Naive thymus-derived CD8-positive, alpha-beta T cell (primary cell): ENCODE results near the gene BBX. TPM values are rescaled to one million over a fixed set of nuclear protein-coding genes. Genes with fewer than 3 reads are reported as not detected.

Experiments used
- ATAC-seq, 2 donors: fragments of 150-1000 bp; cut with Tn5 transposase in 1 of 2; sonication (Bioruptor Pico), chemical (Tn5 transposase) in 1 of 2; 1 replicate in 1 of 2; 2 replicates in 1 of 2; pipeline ENCODE4 v1.10.0; 2021; ENCODE audit warnings: mild to moderate bottlenecking in 2 of 2, moderate library complexity in 2 of 2
- POLR2A ChIA-PET: fragments of 350-600 bp; sonication (Branson Sonifier 250); formaldehyde crosslinking; loops from one replicate; lab custom pipeline; 2021; ENCODE audit warnings: antibody characterized with exemption; lab: Charles Lee
- DNase-seq, 10 donors: peaks; one replicate each; pipeline versions ENCODE4 v3.0.0 to v3.0.0-alpha.2; 2020 to 2022
- H3K27ac Mint-ChIP-seq, 10 donors: one replicate each; pipeline ENCODE4 v1.8.0; 2020 to 2022; ENCODE audit warnings: mild to moderate bottlenecking in 10 of 10, mixed read lengths in 10 of 10, moderate library complexity in 4 of 10, inconsistent platforms in 1 of 10
- H3K27me3 Mint-ChIP-seq, 5 donors: one replicate each; pipeline ENCODE4 v1.8.0; 2021 to 2022; ENCODE audit warnings: mixed read lengths in 5 of 5
- H3K36me3 Mint-ChIP-seq, 3 donors: one replicate each; pipeline ENCODE4 v1.8.0; 2020 to 2022; ENCODE audit warnings: mixed read lengths in 3 of 3, mild to moderate bottlenecking in 2 of 3, inconsistent platforms in 1 of 3
- H3K4me1 Mint-ChIP-seq, 4 donors: one replicate each; pipeline ENCODE4 v1.8.0; 2021 to 2022; ENCODE audit warnings: mixed read lengths in 4 of 4
- H3K4me3 Mint-ChIP-seq, 10 donors: one replicate each; pipeline ENCODE4 v1.8.0; 2020 to 2022; ENCODE audit warnings: mild to moderate bottlenecking in 10 of 10, mixed read lengths in 10 of 10, moderate library complexity in 6 of 10, inconsistent platforms in 1 of 10
- H3K9me3 Mint-ChIP-seq, 9 donors: one replicate each; pipeline ENCODE4 v1.8.0; 2020 to 2022; ENCODE audit warnings: mixed read lengths in 9 of 9, mild to moderate bottlenecking in 3 of 9, inconsistent platforms in 1 of 9, moderate library complexity in 1 of 9
- polyA plus RNA-seq, 3 donors: library from polyadenylated mRNA; unstranded; fragments of 300-500 nt; fragmentation: Illumina TruSeq; gene quantifications; one replicate each; pipeline ENCODE4 v1.2.3, GENCODE V29; 2021
- total RNA-seq, 8 experiments: library from RNA in 2 of 8; stranded (reverse) in 2 of 8; gene quantifications; one replicate each; pipeline ENCODE4 v1.2.3 and lab custom pipeline; 2021 to 2026

The BBX gene
- total and polyA plus RNA-seq, 5 experiments from 2014 or later = 86.9 to 95.4 (median 93.2) TPM

DNA sequence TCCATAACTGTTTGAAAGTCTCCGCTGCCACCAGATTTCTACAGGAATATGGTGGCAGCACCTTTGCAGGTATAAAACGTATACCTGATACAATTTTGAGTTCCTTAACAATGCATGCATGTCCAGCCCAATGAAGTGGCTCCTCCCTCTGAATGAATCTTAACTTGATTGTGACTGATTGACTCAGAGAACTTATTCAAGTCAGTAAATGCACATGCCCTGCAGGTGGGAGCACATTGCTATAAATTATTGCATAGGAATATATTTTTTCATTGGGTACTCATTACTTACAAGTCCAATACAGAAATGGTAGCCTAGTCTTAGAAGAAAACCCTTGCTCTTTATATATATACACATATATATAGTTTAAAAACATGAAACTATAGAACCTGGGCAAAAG, 259.3 kb downstream of the BBX start:
- no peaks in the 10 kb centered on the region for H3K27me3 Mint-ChIP-seq
- H3K4me3 Mint-ChIP-seq = no peak overlapping the region
- H3K4me1 Mint-ChIP-seq = no peaks in the 10 kb centered on the region
- DNase-seq = no peak
- peaks cover 4 to 85% (median 58%) of the 10 kb centered on the region in 3 donors for H3K36me3 Mint-ChIP-seq
- H3K9me3 Mint-ChIP-seq = no peaks in the 10 kb centered on the region
- POLR2A ChIA-PET = no interaction called here
- no peak for ATAC-seq
- no peak overlapping the region for H3K27ac Mint-ChIP-seq

DNA sequence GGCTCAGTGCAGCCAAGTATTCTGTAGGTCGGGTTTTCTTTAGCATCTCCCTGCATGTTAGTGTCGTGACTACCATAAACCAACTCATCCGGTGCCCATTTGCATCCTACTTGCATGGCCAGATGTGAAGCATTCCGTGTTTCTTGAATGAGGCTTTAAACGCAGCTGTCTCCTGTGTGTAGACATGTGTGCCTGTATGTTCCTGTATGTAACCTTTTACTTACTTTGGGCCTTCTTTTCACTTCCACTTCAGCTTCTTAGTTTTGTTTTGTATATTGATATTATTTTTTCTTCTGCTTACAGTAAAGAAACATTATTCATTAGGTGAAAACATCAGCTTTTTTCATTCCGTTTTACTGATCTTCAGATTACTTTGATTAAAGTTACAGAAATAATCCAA, 267.9 kb downstream of the BBX start:
- peaks cover 0 to 83% (median 24%) of the 10 kb centered on the region in 3 donors for H3K36me3 Mint-ChIP-seq
- DNase-seq (no peak), ATAC-seq (no peak)
- no peaks in the 10 kb centered on the region for H3K9me3 Mint-ChIP-seq
- no peaks in the 10 kb centered on the region for H3K27me3 Mint-ChIP-seq
- peaks cover 7 to 13% (median 10%) of the 10 kb centered on the region in 4 donors for H3K4me1 Mint-ChIP-seq
- POLR2A ChIA-PET = no interaction called here
- H3K4me3 Mint-ChIP-seq = no peak overlapping the region
- H3K27ac Mint-ChIP-seq = peak overlapping the region in 3 of 10 donors; percentile 12 to 40 (median 36)

DNA sequence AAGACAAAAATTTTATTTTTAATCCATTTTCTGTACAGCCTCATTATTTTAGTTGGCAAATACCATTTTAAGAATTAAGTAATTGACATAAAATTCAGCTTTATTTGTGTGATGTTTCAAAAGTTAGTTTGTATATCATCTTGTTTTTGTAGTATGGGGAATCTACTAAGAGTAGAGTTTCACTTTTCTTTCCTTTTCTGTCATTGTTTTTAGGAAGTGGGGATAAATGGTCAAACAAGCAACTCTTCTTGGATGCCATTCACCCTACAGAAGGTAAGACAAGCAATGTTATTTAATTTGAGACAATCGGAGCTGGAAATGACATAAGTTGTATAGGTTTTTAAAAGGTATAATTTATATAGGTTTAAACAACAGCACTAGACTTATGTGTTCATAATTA, 268.3 kb downstream of the BBX start:
- Mint-ChIP-seq H3K4me1 (peaks cover 11 to 17% (median 13%) of the 10 kb centered on the region in 4 donors), H3K27ac (peak overlapping the region in 2 of 10 donors; percentile 2 to 36), H3K4me3 (no peak overlapping the region), H3K36me3 (peaks cover 0 to 83% (median 20%) of the 10 kb centered on the region in 3 donors), H3K9me3 (no peaks in the 10 kb centered on the region), H3K27me3 (no peaks in the 10 kb centered on the region)
- DNase-seq (no peak), ATAC-seq (no peak)
- POLR2A ChIA-PET = no interaction called here

- no peak for ATAC-seq
- peaks cover 0 to 82% (median 17%) of the 10 kb centered on the region in 3 donors for H3K36me3 Mint-ChIP-seq
- no peak overlapping the region for H3K4me3 Mint-ChIP-seq
- no peaks in the 10 kb centered on the region for H3K9me3 Mint-ChIP-seq
- DNase-seq = no peak
- no peaks in the 10 kb centered on the region for H3K27me3 Mint-ChIP-seq
- H3K4me1 Mint-ChIP-seq = peaks cover 15 to 20% (median 17%) of the 10 kb centered on the region in 4 donors
- H3K27ac Mint-ChIP-seq = peak overlapping the region in 1 of 10 donors; percentile 36
- POLR2A ChIA-PET = no interaction called here
Observed at GRCh38 chr3:107791450-107791849, 268.7 kb downstream of the BBX start.

DNA sequence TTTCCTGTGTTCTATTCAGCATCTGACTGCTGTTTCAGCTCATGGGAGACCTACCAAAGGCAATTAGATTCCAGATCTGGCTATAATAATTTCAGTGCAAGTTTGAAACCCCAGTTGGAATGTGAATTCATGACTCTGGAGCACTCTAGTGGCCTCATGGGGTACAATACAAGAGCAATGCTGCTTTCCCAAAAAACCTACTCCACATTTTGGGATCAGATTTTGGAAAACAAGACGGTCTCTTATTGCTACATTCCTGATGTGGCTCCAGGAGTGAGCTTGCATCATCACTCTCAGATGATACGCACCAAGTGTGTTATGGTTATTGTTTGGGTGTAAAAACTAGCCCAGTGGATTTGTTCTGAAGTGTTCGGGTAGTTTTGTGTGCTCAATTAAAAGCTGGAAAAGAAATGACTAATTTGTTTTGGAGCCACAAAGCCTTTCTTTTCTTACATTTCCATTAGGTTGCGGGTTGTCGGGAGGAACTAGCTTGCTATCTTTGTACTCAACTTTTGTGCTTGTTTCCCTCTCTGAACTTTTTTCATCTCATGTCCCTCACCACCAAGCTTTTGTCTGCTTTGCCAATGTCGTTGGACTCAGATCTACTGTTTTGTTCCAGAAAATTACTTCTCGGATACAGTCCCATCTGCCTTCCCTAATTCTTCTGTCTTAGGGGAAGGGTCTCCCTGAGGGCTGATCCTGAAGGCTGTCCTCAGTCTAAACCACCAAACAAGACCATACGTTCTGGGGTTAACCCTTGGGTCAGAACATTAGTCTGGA, 272.1 kb downstream of the BBX start:
- H3K4me3 Mint-ChIP-seq = no peak overlapping the region
- H3K27me3 Mint-ChIP-seq = no peaks in the 10 kb centered on the region
- ATAC-seq (no peak), DNase-seq (no peak)
- POLR2A ChIA-PET = no interaction called here
- H3K9me3 Mint-ChIP-seq = no peaks in the 10 kb centered on the region
- peaks cover 8 to 82% (median 14%) of the 10 kb centered on the region in 3 donors for H3K36me3 Mint-ChIP-seq
- H3K4me1 Mint-ChIP-seq = peaks cover 13 to 27% (median 20%) of the 10 kb centered on the region in 4 donors
- peak overlapping the region in 5 of 10 donors; percentile 32 to 85 (median 39) for H3K27ac Mint-ChIP-seq

DNA sequence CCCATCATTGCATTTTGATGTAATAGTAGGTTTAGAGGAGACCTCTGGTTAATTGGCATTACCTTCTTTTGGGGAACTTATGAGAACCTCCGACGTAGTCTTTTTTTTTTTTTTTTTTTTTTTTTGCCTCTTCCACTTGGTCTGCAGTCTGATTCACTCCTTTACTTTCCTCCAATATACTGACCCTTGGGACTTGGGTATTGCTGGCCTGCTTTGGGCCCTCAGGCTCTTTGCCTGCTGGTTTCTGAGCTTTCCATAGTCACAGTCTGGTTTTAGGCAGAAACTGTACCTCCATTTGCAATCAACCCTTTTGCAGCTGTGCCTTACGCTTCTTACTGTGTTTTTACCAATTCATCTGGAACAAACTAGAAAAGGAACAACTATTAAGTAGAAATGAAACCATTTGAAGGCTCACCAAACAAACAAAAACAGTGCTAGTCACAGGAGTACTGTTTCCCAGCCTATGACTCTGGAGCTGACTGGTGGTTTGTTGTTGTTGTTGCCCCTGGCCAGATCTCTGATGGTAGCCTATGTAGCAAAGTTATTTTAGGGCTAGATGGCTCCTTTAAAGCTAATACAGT, 272.8 kb downstream of the BBX start:
- H3K36me3 Mint-ChIP-seq = peaks cover 8 to 80% (median 11%) of the 10 kb centered on the region in 3 donors
- H3K4me3 Mint-ChIP-seq = no peak overlapping the region
- POLR2A ChIA-PET = interaction anchor here (0.7 kb wide), 1 partner anchor 1542 kb away, joined by 11 read pairs; no protein-coding TSS in a partner anchor
- H3K4me1 Mint-ChIP-seq = peaks cover 9 to 27% (median 20%) of the 10 kb centered on the region in 4 donors
- H3K27me3 Mint-ChIP-seq = no peaks in the 10 kb centered on the region
- DNase-seq (no peak), ATAC-seq (no peak)
- peak overlapping the region in 5 of 10 donors; percentile 28 to 85 (median 70) for H3K27ac Mint-ChIP-seq
- no peaks in the 10 kb centered on the region for H3K9me3 Mint-ChIP-seq

- ATAC-seq = peak in 1 of 2 donors; percentile 49
- no peak overlapping the region for H3K4me3 Mint-ChIP-seq
- H3K4me1 Mint-ChIP-seq = peaks cover 9 to 27% (median 20%) of the 10 kb centered on the region in 4 donors
- H3K27me3 Mint-ChIP-seq = no peaks in the 10 kb centered on the region
- H3K36me3 Mint-ChIP-seq = peaks cover 14 to 81% (median 19%) of the 10 kb centered on the region in 3 donors
- H3K27ac Mint-ChIP-seq = peak overlapping the region in 4 of 10 donors; percentile 7 to 71 (median 31)
- DNase-seq = peak in 3 of 10 donors; percentile 13 to 25 (median 19)
- POLR2A ChIA-PET = no interaction called here
- no peaks in the 10 kb centered on the region for H3K9me3 Mint-ChIP-seq
Observed at GRCh38 chr3:107796791-107797190, 274.0 kb downstream of the BBX start.

- Mint-ChIP-seq H3K4me1 (peaks cover 9 to 27% (median 20%) of the 10 kb centered on the region in 4 donors), H3K27ac (peak overlapping the region in 5 of 10 donors; percentile 8 to 63 (median 27)), H3K27me3 (no peaks in the 10 kb centered on the region), H3K9me3 (no peaks in the 10 kb centered on the region), H3K4me3 (no peak overlapping the region), H3K36me3 (peaks cover 12 to 82% (median 14%) of the 10 kb centered on the region in 3 donors)
- POLR2A ChIA-PET = no interaction called here
- DNase-seq (no peak), ATAC-seq (no peak)
Observed at GRCh38 chr3:107797586-107797985, 274.8 kb downstream of the BBX start.

- H3K27ac Mint-ChIP-seq = peak overlapping the region in 3 of 10 donors; percentile 14 to 63 (median 32)
- peaks cover 18 to 85% (median 20%) of the 10 kb centered on the region in 3 donors for H3K36me3 Mint-ChIP-seq
- no peak overlapping the region for H3K4me3 Mint-ChIP-seq
- H3K27me3 Mint-ChIP-seq = no peaks in the 10 kb centered on the region
- no peaks in the 10 kb centered on the region for H3K9me3 Mint-ChIP-seq
- POLR2A ChIA-PET = no interaction called here
- DNase-seq = no peak
- H3K4me1 Mint-ChIP-seq = peaks cover 9 to 27% (median 20%) of the 10 kb centered on the region in 4 donors
- no peak for ATAC-seq
Observed at GRCh38 chr3:107798381-107798780, 275.6 kb downstream of the BBX start.

DNA sequence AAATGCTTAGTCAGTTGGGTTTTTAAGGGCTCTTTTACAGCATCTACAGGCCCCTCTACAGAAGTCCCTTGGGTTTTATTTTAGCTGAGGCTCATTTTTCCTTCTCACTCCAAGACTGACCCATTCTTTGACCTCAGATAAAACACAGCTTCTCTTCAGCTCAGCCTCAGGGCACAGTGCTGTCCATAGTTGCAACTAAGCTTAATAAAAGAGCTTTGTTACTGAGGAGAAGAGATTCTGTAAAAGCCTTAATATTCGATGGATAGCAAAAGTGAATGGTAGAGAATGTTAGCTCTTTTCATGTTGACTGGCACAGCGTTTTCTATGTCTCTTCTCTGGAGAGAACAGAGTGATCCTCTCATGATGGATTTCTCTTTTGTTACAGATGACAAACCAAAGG, 277.9 kb downstream of the BBX start:
- POLR2A ChIA-PET = no interaction called here
- Mint-ChIP-seq H3K27me3 (no peaks in the 10 kb centered on the region), H3K9me3 (no peaks in the 10 kb centered on the region), H3K4me3 (no peak overlapping the region), H3K4me1 (peaks cover 4 to 19% (median 10%) of the 10 kb centered on the region in 4 donors), H3K36me3 (peaks cover 18 to 91% (median 33%) of the 10 kb centered on the region in 3 donors), H3K27ac (peak overlapping the region in 1 of 10 donors; percentile 28)
- ATAC-seq = no peak
- DNase-seq = no peak

GRCh38 chr3:107803170-107803569, 280.4 kb downstream of the BBX start:
- no peak overlapping the region for H3K4me3 Mint-ChIP-seq
- no peaks in the 10 kb centered on the region for H3K4me1 Mint-ChIP-seq
- no peaks in the 10 kb centered on the region for H3K27me3 Mint-ChIP-seq
- DNase-seq (no peak), ATAC-seq (no peak)
- no peaks in the 10 kb centered on the region for H3K9me3 Mint-ChIP-seq
- H3K36me3 Mint-ChIP-seq = peaks cover 14 to 96% (median 33%) of the 10 kb centered on the region in 3 donors
- peak overlapping the region in 2 of 10 donors; percentile 3 to 16 for H3K27ac Mint-ChIP-seq
- POLR2A ChIA-PET = no interaction called here

GRCh38 chr3:107806021-107806420, 283.3 kb downstream of the BBX start:
- ATAC-seq (no peak), DNase-seq (no peak)
- Mint-ChIP-seq H3K27me3 (no peaks in the 10 kb centered on the region), H3K27ac (no peak overlapping the region), H3K36me3 (peaks cover 6 to 89% (median 36%) of the 10 kb centered on the region in 3 donors), H3K4me1 (peaks cover 2 to 9% (median 4%) of the 10 kb centered on the region in 4 donors), H3K9me3 (no peaks in the 10 kb centered on the region), H3K4me3 (no peak overlapping the region)
- POLR2A ChIA-PET = no interaction called here

DNA sequence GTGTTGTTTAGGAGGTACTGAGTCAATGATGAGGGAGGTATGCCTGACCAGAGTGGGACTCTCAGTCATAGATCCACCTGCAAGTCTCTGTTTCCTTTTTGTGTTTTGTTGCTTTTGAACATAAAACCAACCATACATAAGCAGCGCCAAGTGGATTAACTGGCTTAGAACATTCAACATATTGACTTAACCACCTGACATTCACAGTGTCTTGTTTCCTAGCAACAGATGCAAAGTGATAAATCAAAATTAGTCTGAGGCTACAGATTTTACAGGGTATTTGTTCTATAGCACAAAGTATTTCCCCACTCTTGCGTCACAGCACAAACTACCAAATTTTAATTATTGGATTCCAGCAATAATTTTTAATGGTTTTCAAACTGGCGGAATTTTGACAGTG, 283.8 kb downstream of the BBX start:
- peaks cover 4 to 84% (median 31%) of the 10 kb centered on the region in 3 donors for H3K36me3 Mint-ChIP-seq
- peaks cover 4 to 9% (median 5%) of the 10 kb centered on the region in 4 donors for H3K4me1 Mint-ChIP-seq
- no peak overlapping the region for H3K27ac Mint-ChIP-seq
- no peaks in the 10 kb centered on the region for H3K9me3 Mint-ChIP-seq
- no peak overlapping the region for H3K4me3 Mint-ChIP-seq
- DNase-seq = no peak
- no peak for ATAC-seq
- POLR2A ChIA-PET = interaction anchor here (0.6 kb wide), 1 partner anchor 1223 kb away, joined by 3 read pairs; no protein-coding TSS in a partner anchor
- no peaks in the 10 kb centered on the region for H3K27me3 Mint-ChIP-seq
